ENCODE measurements around the gene EXD3. TPM values are rescaled to one million over a fixed set of nuclear protein-coding genes. Genes with fewer than 3 reads are reported as not detected.

The EXD3 gene
- total and polyA plus RNA-seq, 9 of the 15 experiments (the other 6 are each of a cell fraction or from before 2014, with no cell fraction given), result 0.29 to 12.5 (median 3.9) TPM

GRCh38 chr9:137302449-137303150 lies 120.4 kb downstream of the EXD3 start (continued):
- no peak for TF ChIP-seq MLLT1 (IDR thresholded peaks at IDR 0.05)
- no peak for TF ChIP-seq TBP (optimal IDR thresholded peaks at IDR 0.05; ENCODE audit: low read depth, low read length)
- TF ChIP-seq HEY1 (CRISPR knock-in tag; IDR thresholded peaks at IDR 0.05; ENCODE audit: borderline replicate concordance), result no peak
- TF ChIP-seq, protein P1, sequence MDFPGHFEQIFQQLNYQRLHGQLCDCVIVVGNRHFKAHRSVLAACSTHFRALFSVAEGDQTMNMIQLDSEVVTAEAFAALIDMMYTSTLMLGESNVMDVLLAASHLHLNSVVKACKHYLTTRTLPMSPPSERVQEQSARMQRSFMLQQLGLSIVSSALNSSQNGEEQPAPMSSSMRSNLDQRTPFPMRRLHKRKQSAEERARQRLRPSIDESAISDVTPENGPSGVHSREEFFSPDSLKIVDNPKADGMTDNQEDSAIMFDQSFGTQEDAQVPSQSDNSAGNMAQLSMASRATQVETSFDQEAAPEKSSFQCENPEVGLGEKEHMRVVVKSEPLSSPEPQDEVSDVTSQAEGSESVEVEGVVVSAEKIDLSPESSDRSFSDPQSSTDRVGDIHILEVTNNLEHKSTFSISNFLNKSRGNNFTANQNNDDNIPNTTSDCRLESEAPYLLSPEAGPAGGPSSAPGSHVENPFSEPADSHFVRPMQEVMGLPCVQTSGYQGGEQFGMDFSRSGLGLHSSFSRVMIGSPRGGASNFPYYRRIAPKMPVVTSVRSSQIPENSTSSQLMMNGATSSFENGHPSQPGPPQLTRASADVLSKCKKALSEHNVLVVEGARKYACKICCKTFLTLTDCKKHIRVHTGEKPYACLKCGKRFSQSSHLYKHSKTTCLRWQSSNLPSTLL (IDR thresholded peaks at IDR 0.05), result no peak
- no peak for TF ChIP-seq MIER1 (IDR thresholded peaks at IDR 0.05; ENCODE audit: low read depth)
- TF ChIP-seq CXXC5 (CRISPR knock-in tag; IDR thresholded peaks at IDR 0.05), result peak; percentile 62; the same call in 1 of the 2 replicates
- TF ChIP-seq NR2C1 (IDR thresholded peaks at IDR 0.05), result no peak
- TF ChIP-seq NR2C1 (tag; IDR thresholded peaks at IDR 0.05), result no peak
- TF ChIP-seq SP2 (IDR thresholded peaks at IDR 0.05; ENCODE audit: extremely low read depth, low read depth, low read length, poor library complexity, severe bottlenecking), result no peak
- TF ChIP-seq KLF16 (IDR thresholded peaks at IDR 0.05), result no peak
- no peak for TF ChIP-seq NFATC3 (IDR thresholded peaks at IDR 0.05)
- no peak for TF ChIP-seq ZNF561 (CRISPR knock-in tag; conservative IDR thresholded peaks at IDR 0.05)
- TF ChIP-seq ARHGAP35 (IDR thresholded peaks at IDR 0.05; ENCODE audit: partially characterized antibody), result no peak
- no peak for TF ChIP-seq ZBED1 (IDR thresholded peaks at IDR 0.05)
- no peak for TF ChIP-seq PTRF (tag; IDR thresholded peaks at IDR 0.05)
- TF ChIP-seq CEBPB (tag; IDR thresholded peaks at IDR 0.05), result no peak
- TF ChIP-seq ZBTB43 (CRISPR knock-in tag; IDR thresholded peaks at IDR 0.05), result no peak
- TF ChIP-seq ZKSCAN1 (IDR thresholded peaks at IDR 0.05; ENCODE audit: low read depth, low read length), result no peak
- no peak for TF ChIP-seq MCM2 (IDR thresholded peaks at IDR 0.05; ENCODE audit: low read depth)
- TF ChIP-seq TEAD1 (CRISPR knock-in tag; IDR thresholded peaks at IDR 0.05), result 0 out of 4 replicates have a peak, but pooled peaks have one; percentile 3 to 74
- TF ChIP-seq SMAD3 (CRISPR knock-in tag; conservative IDR thresholded peaks at IDR 0.05), result no peak
- TF ChIP-seq ZNF778 (CRISPR knock-in tag; IDR thresholded peaks at IDR 0.05), result no peak
- TF ChIP-seq TARDBP (IDR thresholded peaks at IDR 0.05), result peak; percentile 80
- TF ChIP-seq ILF3 (IDR thresholded peaks at IDR 0.05; ENCODE audit: borderline replicate concordance), result no peak
